SU-DHL-6 (cell line): ENCODE data around the gene EVX2.

Experiments used
- H2AFZ ChIP-seq: fragments of 200-600 bp; sonication (generic); 2 replicates; pipeline ENCODE4 v1.6.1; 2014; ENCODE audit warnings: low read depth, mild to moderate bottlenecking, moderate library complexity, mixed read lengths, antibody characterized with exemption, low read length; ENCODE audit not compliant: severe bottlenecking
- H3F3A ChIP-seq: fragments of 200-600 bp; shearing (Covaris generic); 2 replicates; pipeline ENCODE4 v1.6.0; 2016; ENCODE audit warnings: antibody characterized with exemption, mild to moderate bottlenecking; ENCODE audit not compliant: insufficient read depth
- H3K27ac ChIP-seq: fragments of 200-600 bp; sonication (generic); 2 replicates; pipeline ENCODE4 v1.5.1; 2016; ENCODE audit warnings: low read depth, mild to moderate bottlenecking, low read length, moderate library complexity, mixed read lengths
- H3K27me3 ChIP-seq: fragments of 200-600 bp; sonication (generic), shearing (Covaris generic); 2 replicates; pipeline ENCODE4 v1.6.0; 2014; ENCODE audit warnings: mild to moderate bottlenecking, low read length
- H3K36me3 ChIP-seq: fragments of 200-600 bp; sonication (generic); 2 replicates; pipeline ENCODE4 v1.6.1; 2014; ENCODE audit warnings: mild to moderate bottlenecking, low read length, mixed read lengths
- H3K4me2 ChIP-seq: fragments of 300-600, 200-600 bp; shearing (Covaris generic), sonication (generic); 2 replicates; pipeline ENCODE4 v1.6.0; 2014; ENCODE audit warnings: low read length, low read depth, mild to moderate bottlenecking; ENCODE audit not compliant: poor library complexity, severe bottlenecking
- H3K4me3 ChIP-seq: fragments of 200-600 bp; sonication (generic); 2 replicates; pipeline ENCODE4 v1.5.1; 2014; ENCODE audit warnings: antibody characterized with exemption, low read length, mild to moderate bottlenecking, mixed read lengths; ENCODE audit not compliant: insufficient read depth, poor library complexity, severe bottlenecking
- H3K79me2 ChIP-seq: fragments of 200-600 bp; sonication (generic); 2 replicates; pipeline ENCODE4 v1.6.1; 2014; ENCODE audit warnings: mild to moderate bottlenecking, low read length, moderate library complexity; ENCODE audit not compliant: insufficient read depth
- H3K9ac ChIP-seq: fragments of 200-600 bp; sonication (generic); 2 replicates; pipeline ENCODE4 v1.7.0; 2014; ENCODE audit warnings: mild to moderate bottlenecking, low read length
- H3K9me2 ChIP-seq: fragments of 200-600 bp; sonication (generic); replicated peaks from 2 replicates; pipeline ENCODE4 v1.6.1; 2014; ENCODE audit warnings: low read length; ENCODE audit not compliant: insufficient read depth
- H3K9me3 ChIP-seq: fragments of 200-600 bp; sonication (generic); 2 replicates; pipeline ENCODE4 v1.6.1; 2014; ENCODE audit warnings: low read length, mixed read lengths; ENCODE audit not compliant: insufficient read depth
- H4K20me1 ChIP-seq: fragments of 200-600 bp; sonication (generic); 2 replicates; pipeline ENCODE4 v1.6.1; 2014; ENCODE audit warnings: low read depth, mild to moderate bottlenecking, antibody characterized with exemption, low read length, moderate library complexity, mixed read lengths
- CTCF ChIP-seq: fragments of 200-600 bp; sonication (generic); IDR thresholded peaks from one replicate; pipeline ENCODE4 v1.5.1; 2017; ENCODE audit warnings: antibody characterized with exemption, mild to moderate bottlenecking, low read length, moderate library complexity; ENCODE audit not compliant: insufficient read depth, poor library complexity, severe bottlenecking
- EZH2phosphoT487 ChIP-seq: fragments of 200-600 bp; sonication (generic), shearing (Covaris generic); conservative IDR thresholded peaks from 2 replicates; pipeline ENCODE4 v1.6.1; 2018; ENCODE audit warnings: mild to moderate bottlenecking, antibody characterized with exemption, low read length, moderate library complexity, mixed read lengths

EVX2 gene

GRCh38 chr2:176131848-176132158 lies 48.0 kb upstream of the EVX2 start:
- Histone ChIP-seq H2AFZ (no peak overlapping the region), H3K27me3 (no peaks in the 10 kb centered on the region), H4K20me1 (no peaks in the 10 kb centered on the region), H3K9me3 (no peaks in the 10 kb centered on the region), H3K9ac (no peak overlapping the region), H3K9me2 (no peaks in the 10 kb centered on the region), H3K4me3 (no peak overlapping the region), H3K27ac (no peak overlapping the region), H3K36me3 (no peaks in the 10 kb centered on the region), H3K4me2 (no peak overlapping the region), H3F3A (no peaks in the 10 kb centered on the region), H3K79me2 (no peaks in the 10 kb centered on the region)
- TF ChIP-seq EZH2phosphoT487 (no peak), CTCF (no peak)

- Histone ChIP-seq H3F3A (no peaks in the 10 kb centered on the region), H3K36me3 (no peaks in the 10 kb centered on the region), H3K27ac (no peak overlapping the region), H3K79me2 (no peaks in the 10 kb centered on the region), H3K9me3 (no peaks in the 10 kb centered on the region), H3K4me3 (no peak overlapping the region), H4K20me1 (no peaks in the 10 kb centered on the region), H2AFZ (no peak overlapping the region), H3K4me2 (no peak overlapping the region), H3K27me3 (no peaks in the 10 kb centered on the region), H3K9ac (no peak overlapping the region), H3K9me2 (no peaks in the 10 kb centered on the region)
- TF ChIP-seq EZH2phosphoT487: no peak
- TF ChIP-seq CTCF: no peak
Measured at GRCh38 chr2:176130957-176131847, 47.4 kb upstream of the EVX2 start.

GRCh38 chr2:176130147-176130956 lies 46.6 kb upstream of the EVX2 start:
- no peak overlapping the region for H3K4me2 ChIP-seq
- no peak overlapping the region for H3K9ac ChIP-seq
- H3K79me2 ChIP-seq: no peaks in the 10 kb centered on the region
- no peaks in the 10 kb centered on the region for H4K20me1 ChIP-seq
- no peak overlapping the region for H3K4me3 ChIP-seq
- H3K36me3 ChIP-seq: no peaks in the 10 kb centered on the region
- H3F3A ChIP-seq: no peaks in the 10 kb centered on the region
- H3K27me3 ChIP-seq: no peaks in the 10 kb centered on the region
- no peak for TF ChIP-seq CTCF
- no peak for TF ChIP-seq EZH2phosphoT487
- H3K9me2 ChIP-seq: no peaks in the 10 kb centered on the region
- H3K27ac ChIP-seq: no peak overlapping the region
- no peaks in the 10 kb centered on the region for H3K9me3 ChIP-seq
- no peak overlapping the region for H2AFZ ChIP-seq
